RWPE1 (cell line): ENCODE data around the gene IFIH1.

Source experiments
- CTCF ChIA-PET: fragments of 350-600 bp; sonication (Branson Sonifier 250); formaldehyde crosslinking; extraction: SDS; loops from one replicate; lab custom pipeline; 2021; lab: Yijun Ruan, JAX
- POLR2A ChIA-PET: fragments of 400-600 bp; formaldehyde crosslinking; extraction: SDS; loops from one replicate; lab custom pipeline; 2020; ENCODE audit warnings: antibody characterized with exemption; ENCODE audit not compliant: low non-redundant PET; lab: Yijun Ruan, JAX
- DNase-seq: peaks from one replicate; pipeline ENCODE4 v3.0.0; 2012; ENCODE audit warnings: low spot score
- H3K27ac ChIP-seq: fragments of 450-650 bp; 2 replicates; pipeline ENCODE4 v1.5.1; 2017
- TF ChIP-seq, protein P1 (sequence below): fragments of 450-650 bp; conservative IDR thresholded peaks from 2 replicates; pipeline ENCODE4 v1.5.1; 2017; ENCODE audit warnings: low read depth, mild to moderate bottlenecking

IFIH1 gene

DNA sequence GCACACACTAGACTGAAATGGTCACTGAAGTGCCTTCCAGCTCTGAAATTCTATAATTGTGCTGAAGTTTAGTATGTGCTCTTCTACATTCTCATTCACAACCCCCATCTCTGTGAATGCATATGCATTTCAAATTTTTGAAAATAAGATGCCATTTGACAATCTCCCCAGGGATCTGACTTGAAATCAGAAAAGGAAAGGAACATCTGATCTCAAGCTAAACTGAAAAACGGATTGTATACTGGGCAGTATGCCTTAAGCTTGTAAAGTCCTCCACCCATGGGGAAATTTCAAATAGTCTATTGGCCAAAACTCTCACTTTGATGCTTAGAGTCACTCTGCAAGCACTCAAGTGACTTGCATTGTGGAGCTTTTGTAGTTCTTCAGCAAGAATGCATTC is 98.1 kb downstream of the IFIH1 start:
- no peak overlapping the region for H3K27ac ChIP-seq
- DNase-seq: no peak
- TF ChIP-seq, protein P1, sequence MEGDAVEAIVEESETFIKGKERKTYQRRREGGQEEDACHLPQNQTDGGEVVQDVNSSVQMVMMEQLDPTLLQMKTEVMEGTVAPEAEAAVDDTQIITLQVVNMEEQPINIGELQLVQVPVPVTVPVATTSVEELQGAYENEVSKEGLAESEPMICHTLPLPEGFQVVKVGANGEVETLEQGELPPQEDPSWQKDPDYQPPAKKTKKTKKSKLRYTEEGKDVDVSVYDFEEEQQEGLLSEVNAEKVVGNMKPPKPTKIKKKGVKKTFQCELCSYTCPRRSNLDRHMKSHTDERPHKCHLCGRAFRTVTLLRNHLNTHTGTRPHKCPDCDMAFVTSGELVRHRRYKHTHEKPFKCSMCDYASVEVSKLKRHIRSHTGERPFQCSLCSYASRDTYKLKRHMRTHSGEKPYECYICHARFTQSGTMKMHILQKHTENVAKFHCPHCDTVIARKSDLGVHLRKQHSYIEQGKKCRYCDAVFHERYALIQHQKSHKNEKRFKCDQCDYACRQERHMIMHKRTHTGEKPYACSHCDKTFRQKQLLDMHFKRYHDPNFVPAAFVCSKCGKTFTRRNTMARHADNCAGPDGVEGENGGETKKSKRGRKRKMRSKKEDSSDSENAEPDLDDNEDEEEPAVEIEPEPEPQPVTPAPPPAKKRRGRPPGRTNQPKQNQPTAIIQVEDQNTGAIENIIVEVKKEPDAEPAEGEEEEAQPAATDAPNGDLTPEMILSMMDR: no peak
- CTCF ChIA-PET: interaction anchor here (0.7 to 3.3 kb wide), 13 partner anchors 8 to 264 kb away, joined by 3 to 57 read pairs (median 5); partner anchors contain the start of gene FAP
- POLR2A ChIA-PET: no interaction called here

DNA sequence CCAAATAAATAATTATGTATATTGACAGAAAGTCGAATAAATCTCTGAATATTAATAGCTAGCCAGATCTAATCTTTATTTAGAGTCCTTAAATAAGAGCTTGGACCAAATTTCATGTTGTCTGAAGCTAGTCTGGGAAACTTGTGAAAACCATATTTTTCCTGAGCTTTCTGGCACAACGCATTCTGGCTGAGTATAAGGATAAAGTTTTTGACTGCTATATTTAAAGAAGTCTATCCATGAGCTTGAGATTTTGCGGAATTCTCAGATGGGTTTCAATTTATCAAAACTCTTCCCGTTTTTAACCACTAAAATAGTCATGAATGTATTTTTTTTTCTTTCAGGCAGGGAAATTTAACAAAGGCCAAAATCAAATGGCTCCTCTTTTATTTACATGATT is 99.1 kb downstream of the IFIH1 start:
- TF ChIP-seq, protein P1: no peak
- CTCF ChIA-PET: interaction anchor here (2.3 to 3.3 kb wide), 3 partner anchors 13 to 79 kb away, joined by 6 to 57 read pairs (median 10); no protein-coding TSS in a partner anchor
- POLR2A ChIA-PET: no interaction called here

DNA sequence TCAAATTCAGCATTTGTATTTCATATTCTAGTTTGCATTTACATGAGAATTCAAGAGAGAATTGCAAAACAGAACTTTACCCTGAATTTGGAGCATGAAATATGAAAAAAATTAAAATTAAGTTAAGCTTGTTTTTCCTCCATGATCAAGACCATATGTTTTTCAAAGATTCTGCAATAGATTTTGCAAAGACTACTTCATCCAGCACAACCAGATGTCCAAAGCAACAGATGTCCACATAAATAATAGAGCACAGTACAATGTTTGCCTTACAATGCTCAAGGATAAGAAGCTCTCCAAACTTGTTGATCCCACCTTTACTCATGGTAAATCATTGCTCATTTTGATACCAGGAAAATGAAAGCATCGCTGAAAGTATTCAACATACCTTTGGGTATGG is 100.9 kb downstream of the IFIH1 start:
- POLR2A ChIA-PET: no interaction called here
- TF ChIP-seq, protein P1: no peak
- DNase-seq: no peak
- H3K27ac ChIP-seq: no peak overlapping the region
- CTCF ChIA-PET: no interaction called here

More for the DNA sequence above, 99.1 kb downstream of the IFIH1 start:
- no peak for DNase-seq
- no peak overlapping the region for H3K27ac ChIP-seq
